Measurements from ENCODE around the gene KDM4C.

GRCh38 chr9:6870650-6871477 is 113.1 kb downstream of the KDM4C start:
- TF ChIP-seq CTCF (IDR thresholded peaks at IDR 0.05 in 8 of 11, conservative IDR thresholded peaks at IDR 0.05 in 3 of 11) = no peak
- no peak for TF ChIP-seq POLR2A (IDR thresholded peaks at IDR 0.05)
- no peak for TF ChIP-seq POLR2AphosphoS5 (IDR thresholded peaks at IDR 0.05)
